ENCODE data around the gene KCNMA1.

GRCh38 chr10:77574438-77574837 is 63.2 kb downstream of the KCNMA1 start:
- peak; percentile 69 for TF ChIP-seq CTCF (conservative IDR thresholded peaks at IDR 0.05; ENCODE audit: low read depth, low read length)
- TF ChIP-seq EZH2 (IDR thresholded peaks at IDR 0.05; ENCODE audit: low read length, unreplicated experiment): no peak

Data from PC-3 (cell line).